NOMO-1 treated with DMSO at 0.1 percent for 48 hours (cell line): ENCODE measurements around the gene MYO5B.

ENCODE experiments used
- DNase-seq: peaks from one replicate; lab custom pipeline; 2025; ENCODE audit not compliant: unreplicated experiment; lab: John Stamatoyannopoulos, UW

Gene MYO5B

DNA sequence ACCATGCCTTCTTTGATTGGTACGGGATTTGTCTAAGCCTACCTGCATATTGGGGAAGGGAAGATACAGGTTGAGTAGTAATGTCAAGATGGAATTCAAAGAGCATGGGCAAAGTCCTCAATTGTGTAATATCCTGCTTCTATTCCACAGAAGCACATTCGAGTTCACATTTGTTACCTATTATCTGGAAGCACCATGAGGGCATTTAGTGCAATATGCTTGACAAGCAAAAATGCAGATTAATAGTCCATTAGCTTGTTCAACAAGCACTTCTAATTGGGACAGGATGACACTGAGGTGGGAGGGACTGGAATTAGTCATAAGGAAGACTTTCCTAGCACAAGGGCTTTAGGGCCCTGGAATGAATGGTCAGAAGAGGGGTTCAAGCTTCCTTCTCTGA, 40.5 kb downstream of the MYO5B start:
- DNase-seq: no peak

- DNase-seq: no peak
These were observed 42.0 kb downstream of the MYO5B start for GRCh38 chr18:50152900-50153299.

- no peak for DNase-seq
These were observed 43.0 kb downstream of the MYO5B start for GRCh38 chr18:50151926-50152325.

DNA sequence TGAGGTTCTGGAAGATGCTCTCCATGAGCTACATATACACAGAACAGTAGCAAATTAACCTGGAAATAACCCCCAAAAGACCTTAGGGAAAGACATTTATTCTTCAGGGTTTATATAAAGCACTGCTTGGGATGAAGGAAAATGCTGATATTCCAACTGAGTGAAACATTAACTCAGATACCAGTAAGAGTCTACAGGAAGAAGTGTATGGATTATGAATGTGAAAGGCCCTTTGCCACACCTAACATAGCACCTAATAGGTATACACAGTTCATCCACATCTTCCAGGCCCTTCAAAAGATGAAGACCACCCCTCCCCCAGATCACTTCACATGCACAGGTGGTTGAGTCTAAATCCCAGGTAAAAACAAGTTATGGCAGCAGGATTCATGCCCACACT, 50.4 kb downstream of the MYO5B start:
- DNase-seq: no peak

- no peak for DNase-seq
These were observed 51.1 kb downstream of the MYO5B start for GRCh38 chr18:50143886-50144285.

DNA sequence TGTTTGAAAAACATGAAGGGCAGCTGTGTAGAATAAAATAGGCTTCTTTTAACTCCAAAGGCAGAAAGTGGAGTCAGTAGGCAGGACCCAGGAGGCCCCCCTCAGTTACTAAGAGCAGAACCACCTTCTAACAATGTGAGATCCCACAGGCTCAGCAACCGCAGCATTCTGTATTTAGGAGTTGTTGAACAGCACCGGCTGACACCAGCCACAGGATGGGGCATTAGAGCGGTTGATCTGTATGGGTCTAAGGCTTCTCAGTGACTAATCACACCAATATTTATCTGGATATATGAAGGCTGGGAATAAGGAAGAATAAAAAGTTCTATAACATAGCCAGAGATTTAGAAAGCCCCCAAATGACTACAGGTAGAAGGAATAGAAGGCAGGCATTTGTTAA, 51.7 kb downstream of the MYO5B start:
- DNase-seq: no peak

- no peak for DNase-seq
These were observed 52.4 kb downstream of the MYO5B start for GRCh38 chr18:50142441-50143120.

DNA sequence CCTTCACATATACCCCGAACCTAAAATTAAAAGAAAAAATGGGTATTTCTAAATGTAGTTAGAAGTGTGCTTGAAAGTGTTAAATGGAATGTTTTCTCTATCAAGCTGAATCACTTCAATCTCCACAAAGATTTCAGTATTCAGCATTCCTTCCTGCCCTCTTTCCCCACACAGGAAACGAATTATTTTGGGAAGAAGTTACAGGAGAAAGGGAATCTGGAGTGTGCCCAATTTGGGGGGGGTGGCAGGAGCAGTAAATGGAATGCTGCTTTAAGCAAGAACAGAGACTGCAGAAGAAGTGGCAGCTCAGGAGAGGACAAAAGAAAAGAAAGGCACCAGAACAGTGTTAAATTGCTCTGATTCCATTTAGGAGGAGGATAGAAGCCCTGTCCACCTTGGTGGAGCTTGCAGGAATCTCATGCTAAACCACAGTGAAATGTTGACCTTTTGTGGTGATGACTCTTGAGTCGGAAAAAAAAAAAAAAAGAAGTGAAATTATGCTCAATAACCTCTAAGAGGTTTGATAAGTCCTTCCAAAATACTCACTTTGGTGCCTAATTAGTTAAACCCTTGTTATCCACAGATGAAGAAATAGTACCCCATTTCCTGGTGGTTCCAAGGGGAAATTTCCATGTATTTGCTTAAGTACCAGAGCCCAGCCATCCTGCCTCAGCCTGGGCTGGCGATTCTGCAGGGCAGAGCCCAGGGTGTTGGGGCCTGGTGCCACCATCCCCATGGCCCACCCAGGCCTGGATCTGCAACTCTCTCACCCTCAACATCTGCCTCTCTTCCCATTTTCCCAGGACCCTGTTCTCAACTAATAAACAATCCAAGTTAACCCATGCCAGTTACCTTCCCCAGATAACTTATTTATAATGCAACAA, 56.5 kb downstream of the MYO5B start:
- no peak for DNase-seq

- DNase-seq: no peak
These were observed 59.0 kb downstream of the MYO5B start for GRCh38 chr18:50135903-50136302.

GRCh38 chr18:50133526-50133925, 61.4 kb downstream of the MYO5B start:
- DNase-seq: no peak

DNA sequence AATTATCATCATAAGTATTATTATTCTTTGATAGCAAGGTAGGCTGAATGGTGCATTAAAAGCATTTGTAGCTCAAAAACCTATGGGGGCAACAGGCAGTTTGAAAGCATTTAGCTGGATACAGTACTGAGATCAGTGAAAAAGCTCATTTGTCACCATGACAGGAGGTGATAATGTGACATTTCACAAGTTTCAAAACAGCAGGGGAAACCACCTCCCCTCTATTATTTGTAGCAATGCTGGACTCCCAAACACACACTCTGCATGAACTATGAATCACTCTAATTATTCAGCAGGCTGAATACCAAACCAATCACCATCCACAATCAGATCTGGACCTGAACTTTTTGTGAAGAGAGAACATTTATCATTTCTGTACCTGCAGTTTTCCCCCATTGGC, 63.4 kb downstream of the MYO5B start:
- DNase-seq: peak; percentile 21

GRCh38 chr18:50128506-50129271, 66.3 kb downstream of the MYO5B start:
- no peak for DNase-seq

- no peak for DNase-seq
These were observed 67.3 kb downstream of the MYO5B start for GRCh38 chr18:50127516-50128210.

DNA sequence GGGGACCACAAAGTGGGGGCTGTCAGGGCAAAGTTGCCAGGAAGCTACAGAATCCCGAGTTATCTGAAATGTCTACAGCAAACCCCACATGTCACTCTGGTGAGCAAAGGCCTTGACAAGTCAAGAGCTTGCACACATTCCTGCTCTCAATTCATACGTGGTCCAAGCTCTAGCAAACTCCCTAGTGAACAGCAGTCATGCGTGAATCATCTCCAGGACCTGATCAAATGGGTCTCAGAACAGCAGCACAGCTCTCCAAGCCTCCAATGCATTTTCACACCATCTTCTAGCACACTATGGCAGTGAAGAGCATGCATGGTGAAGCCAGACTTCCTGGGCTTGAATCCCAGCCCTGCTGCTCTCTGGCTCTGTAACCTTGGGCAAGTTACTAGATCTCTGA, 68.5 kb downstream of the MYO5B start:
- DNase-seq: no peak

DNA sequence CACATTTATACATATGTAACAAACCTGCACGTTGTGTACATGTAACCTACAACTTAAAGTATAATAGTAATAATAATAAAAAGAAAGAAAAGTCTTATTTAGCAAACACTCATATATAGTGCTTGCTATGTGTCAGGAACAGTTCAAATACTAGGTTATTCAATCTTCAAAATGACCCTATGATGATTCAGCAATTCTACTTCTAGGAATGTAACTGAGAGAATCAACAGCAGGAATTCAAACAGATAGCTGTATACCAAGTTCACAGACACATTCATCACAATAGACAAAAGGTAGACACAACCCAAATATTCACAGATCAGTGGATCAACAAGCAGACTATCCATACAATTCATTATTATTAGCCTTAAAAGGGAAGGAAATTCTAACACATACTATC, 69.5 kb downstream of the MYO5B start:
- no peak for DNase-seq

DNA sequence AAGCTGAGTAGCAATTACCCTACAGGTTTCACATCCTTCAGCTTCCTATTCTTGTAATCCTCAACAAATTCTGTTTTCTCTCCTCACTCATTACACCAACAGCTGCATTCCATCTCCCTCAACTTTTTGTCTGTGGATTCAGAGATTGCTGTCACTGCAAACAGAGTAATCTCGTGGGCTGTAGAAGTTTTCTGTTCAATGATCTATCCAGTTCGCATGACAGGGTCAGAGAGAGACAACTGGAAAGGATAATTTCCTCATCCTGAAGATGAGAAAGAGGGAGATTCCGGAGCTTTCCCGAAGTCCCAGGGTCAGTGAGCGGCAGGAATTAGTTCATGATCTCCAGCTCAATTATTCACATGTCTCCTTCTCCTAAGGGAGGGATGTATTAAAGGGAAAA, 75.7 kb downstream of the MYO5B start:
- DNase-seq: no peak

GRCh38 chr18:50117863-50118262, 77.1 kb downstream of the MYO5B start:
- DNase-seq: no peak

GRCh38 chr18:50115095-50115494, 79.9 kb downstream of the MYO5B start:
- no peak for DNase-seq

- DNase-seq: no peak
These were observed 80.5 kb downstream of the MYO5B start for GRCh38 chr18:50114448-50114847.

- DNase-seq: no peak
These were observed 81.2 kb downstream of the MYO5B start for GRCh38 chr18:50113726-50114125.

DNA sequence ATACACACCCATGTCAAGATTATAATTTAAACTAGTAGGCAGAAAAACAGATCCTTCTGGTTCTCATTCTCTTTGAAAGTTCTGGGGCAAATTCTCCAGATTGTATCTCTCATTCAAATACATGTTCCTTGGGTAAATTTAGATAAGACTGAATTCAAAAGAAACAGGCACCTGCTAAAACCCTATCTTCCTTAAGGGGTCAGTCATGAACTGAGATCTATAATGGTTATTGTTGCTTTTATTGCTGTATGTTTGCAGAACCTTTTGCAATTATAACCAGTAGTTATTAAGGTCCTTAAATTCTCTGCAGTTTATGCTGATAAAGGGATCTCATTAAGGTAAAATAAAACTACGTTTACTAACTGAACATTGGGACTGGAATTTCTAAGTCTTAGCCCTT, 83.5 kb downstream of the MYO5B start:
- no peak for DNase-seq
